ENCODE measurements around the gene TM9SF1. TPM values are rescaled to one million over a fixed set of nuclear protein-coding genes. Genes with fewer than 3 reads are reported as not detected.
A peak's percentile ranks its signal among the peaks of the same experiment; 100 is the strongest.

Gene TM9SF1
- polyA plus RNA-seq, 3 donors = 14.6 to 56.0 (median 51.1) TPM

DNA sequence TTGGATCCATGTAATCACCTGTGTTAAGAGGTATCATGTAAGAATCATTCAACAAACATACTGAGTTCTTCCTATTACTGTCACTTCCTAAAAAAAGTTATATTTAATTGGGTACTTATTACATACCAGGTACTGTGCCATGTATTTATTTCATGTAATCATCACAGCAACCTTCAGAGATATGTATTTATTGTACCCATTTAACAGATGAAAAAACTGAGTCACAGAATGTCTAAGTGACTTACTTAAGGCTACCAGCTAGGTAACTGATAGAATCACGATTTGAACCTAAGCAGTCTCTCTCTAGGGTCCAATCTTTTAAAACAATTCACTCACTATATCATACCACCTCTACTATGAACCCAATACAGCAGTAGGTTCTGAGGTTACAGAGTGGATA, 50.8 kb downstream of the TM9SF1 start:
- Mint-ChIP-seq H3K4me3 (no peak overlapping the region), H3K27me3 (ENCODE audit: low read depth in 3 of 3) (peaks cover 0 to 2% (median 1%) of the 10 kb centered on the region in 3 donors), H3K36me3 (peaks cover 39 to 43% of the 10 kb centered on the region in 2 donors), H3K4me1 (peaks cover 58% of the 10 kb centered on the region), H3K27ac (peak overlapping the region in 1 of 7 donors; percentile 63), H3K9me3 (no peaks in the 10 kb centered on the region)
- intact Hi-C loops (cut with micrococcal nuclease) = no loop called here
- peaks cover 25 to 38% of the 10 kb centered on the region in 2 donors for H3K36me3 ChIP-seq (replicated peaks in 1 of 2; ENCODE audit: control insufficient read depth in 1 of 2, insufficient read depth in 2 of 2, low read length in 2 of 2)
- no peak overlapping the region for H2AFZ ChIP-seq (ENCODE audit: insufficient read depth, low read depth, low read length, poor library complexity, severe bottlenecking)
- peaks cover 70% of the 10 kb centered on the region for H3K79me2 ChIP-seq (ENCODE audit: insufficient read depth, low read length)
- H3K27ac ChIP-seq (ENCODE audit: low read depth in 1 of 2, low read length in 2 of 2) = peak overlapping the region in 1 of 2 donors; percentile 84
- peak overlapping the region in 1 of 3 experiments; percentile 100 for H3K4me3 ChIP-seq (replicated peaks in 1 of 3; ENCODE audit: low read depth in 2 of 3, low read length in 3 of 3)
- H3K4me2 ChIP-seq (replicated peaks; ENCODE audit: extremely low read depth, low read length, poor library complexity, severe bottlenecking) = peak overlapping the region; percentile 98
- no peaks in the 10 kb centered on the region for H3K27me3 ChIP-seq (ENCODE audit: control insufficient read depth in 2 of 2, insufficient read depth in 2 of 2, low read length in 2 of 2)
- no peak overlapping the region for H3K9ac ChIP-seq (ENCODE audit: insufficient read depth, low read length, poor library complexity, severe bottlenecking)
- peaks cover 53% of the 10 kb centered on the region for H4K20me1 ChIP-seq (ENCODE audit: insufficient read depth, low read length)
- H3K4me1 ChIP-seq (ENCODE audit: control insufficient read depth in 1 of 2, insufficient read depth in 2 of 2, low read length in 2 of 2) = peaks cover 46 to 62% of the 10 kb centered on the region in 2 donors
- H3K9me3 ChIP-seq (replicated peaks in 1 of 2; ENCODE audit: control insufficient read depth in 1 of 2, insufficient read depth in 1 of 2, low read length in 2 of 2) = no peaks in the 10 kb centered on the region
- TF ChIP-seq, protein P1, sequence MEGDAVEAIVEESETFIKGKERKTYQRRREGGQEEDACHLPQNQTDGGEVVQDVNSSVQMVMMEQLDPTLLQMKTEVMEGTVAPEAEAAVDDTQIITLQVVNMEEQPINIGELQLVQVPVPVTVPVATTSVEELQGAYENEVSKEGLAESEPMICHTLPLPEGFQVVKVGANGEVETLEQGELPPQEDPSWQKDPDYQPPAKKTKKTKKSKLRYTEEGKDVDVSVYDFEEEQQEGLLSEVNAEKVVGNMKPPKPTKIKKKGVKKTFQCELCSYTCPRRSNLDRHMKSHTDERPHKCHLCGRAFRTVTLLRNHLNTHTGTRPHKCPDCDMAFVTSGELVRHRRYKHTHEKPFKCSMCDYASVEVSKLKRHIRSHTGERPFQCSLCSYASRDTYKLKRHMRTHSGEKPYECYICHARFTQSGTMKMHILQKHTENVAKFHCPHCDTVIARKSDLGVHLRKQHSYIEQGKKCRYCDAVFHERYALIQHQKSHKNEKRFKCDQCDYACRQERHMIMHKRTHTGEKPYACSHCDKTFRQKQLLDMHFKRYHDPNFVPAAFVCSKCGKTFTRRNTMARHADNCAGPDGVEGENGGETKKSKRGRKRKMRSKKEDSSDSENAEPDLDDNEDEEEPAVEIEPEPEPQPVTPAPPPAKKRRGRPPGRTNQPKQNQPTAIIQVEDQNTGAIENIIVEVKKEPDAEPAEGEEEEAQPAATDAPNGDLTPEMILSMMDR (IDR thresholded peaks at IDR 0.05) = no peak
- no peak for DNase-seq
- WGBS (ENCODE audit: insufficient coverage) = no CpG with 5 or more reads among the region's 1 CpG

- no peak overlapping the region for H3K4me3 Mint-ChIP-seq
- DNase-seq = no peak
Measured at GRCh38 chr14:24143511-24143910, 51.7 kb downstream of the TM9SF1 start.

More at GRCh38 chr14:24143511-24143910, 51.7 kb downstream of the TM9SF1 start:
- Histone ChIP-seq H3K4me1 (ENCODE audit: control insufficient read depth in 1 of 2, insufficient read depth in 2 of 2, low read length in 2 of 2) (peaks cover 44 to 58% of the 10 kb centered on the region in 2 donors), H3K27me3 (ENCODE audit: control insufficient read depth in 2 of 2, insufficient read depth in 2 of 2, low read length in 2 of 2) (no peaks in the 10 kb centered on the region), H3K4me2 (replicated peaks; ENCODE audit: extremely low read depth, low read length, poor library complexity, severe bottlenecking) (no peak overlapping the region), H3K27ac (ENCODE audit: low read depth in 1 of 2, low read length in 2 of 2) (no peak overlapping the region), H3K9me3 (replicated peaks in 1 of 2; ENCODE audit: control insufficient read depth in 1 of 2, insufficient read depth in 1 of 2, low read length in 2 of 2) (no peaks in the 10 kb centered on the region), H4K20me1 (ENCODE audit: insufficient read depth, low read length) (peaks cover 56% of the 10 kb centered on the region), H3K9ac (ENCODE audit: insufficient read depth, low read length, poor library complexity, severe bottlenecking) (no peak overlapping the region), H3K79me2 (ENCODE audit: insufficient read depth, low read length) (peaks cover 70% of the 10 kb centered on the region), H2AFZ (ENCODE audit: insufficient read depth, low read depth, low read length, poor library complexity, severe bottlenecking) (no peak overlapping the region), H3K4me3 (replicated peaks in 1 of 3; ENCODE audit: low read depth in 2 of 3, low read length in 3 of 3) (no peak overlapping the region), H3K36me3 (replicated peaks in 1 of 2; ENCODE audit: control insufficient read depth in 1 of 2, insufficient read depth in 2 of 2, low read length in 2 of 2) (peaks cover 28 to 38% of the 10 kb centered on the region in 2 donors)
- peak overlapping the region in 5 of 7 donors; percentile 24 to 66 (median 35) for H3K27ac Mint-ChIP-seq
- intact Hi-C loops (cut with micrococcal nuclease) = no loop called here
- H3K27me3 Mint-ChIP-seq (ENCODE audit: low read depth in 3 of 3) = peaks cover 0 to 2% (median 1%) of the 10 kb centered on the region in 3 donors
- TF ChIP-seq, protein P1 (IDR thresholded peaks at IDR 0.05) = no peak
- H3K4me1 Mint-ChIP-seq = peaks cover 59% of the 10 kb centered on the region
- no CpG with 5 or more reads among the region's 2 CpGs for WGBS (ENCODE audit: insufficient coverage)
- no peaks in the 10 kb centered on the region for H3K9me3 Mint-ChIP-seq
- peaks cover 39 to 43% of the 10 kb centered on the region in 2 donors for H3K36me3 Mint-ChIP-seq

Data from CD14-positive monocyte (primary cell).